ENCODE data around the gene BLMH. TPM values are rescaled to one million over a fixed set of nuclear protein-coding genes. Genes with fewer than 3 reads are reported as not detected.
"Not testable (repeated sequence)": the region's sequence is repeated elsewhere in the genome, so short reads cannot be mapped to it uniquely, and the experiment has no call there.

Gene BLMH
- total and polyA plus RNA-seq, 4 donors: 20.0 to 37.8 (median 27.4) TPM

- intact Hi-C loops (cut with DNase I): no loop called here
- no peak overlapping the region for H3K4me3 ChIP-seq (ENCODE audit: low read length in 2 of 2)
- no peaks in the 10 kb centered on the region for H3K36me3 ChIP-seq (ENCODE audit: control insufficient read depth in 1 of 2, insufficient read depth in 2 of 2, low read length in 1 of 2)
- 79 to 83% methylated on average over 9 of the region's 9 CpGs for WGBS, 2 donors
- no peak overlapping the region for H3K27ac ChIP-seq (ENCODE audit: low read depth in 1 of 2, low read length in 2 of 2)
- H3K9me3 ChIP-seq (ENCODE audit: control insufficient read depth, low read length): no peaks in the 10 kb centered on the region
- H3K4me1 ChIP-seq (ENCODE audit: control insufficient read depth in 1 of 2, insufficient read depth in 2 of 2, low read length in 2 of 2): no peaks in the 10 kb centered on the region
- DNase-seq: no peak
- no peak for ATAC-seq (ENCODE audit: low FRiP score)
- H3K27me3 ChIP-seq (ENCODE audit: control insufficient read depth in 1 of 2, insufficient read depth in 2 of 2, low read length in 1 of 2): no peaks in the 10 kb centered on the region
These were observed 84.1 kb downstream of the BLMH start for GRCh38 chr17:30207655-30208054.

GRCh38 chr17:30203471-30203981 is 88.2 kb downstream of the BLMH start:
- Histone ChIP-seq H3K4me1 (ENCODE audit: control insufficient read depth in 1 of 2, insufficient read depth in 2 of 2, low read length in 2 of 2) (no peaks in the 10 kb centered on the region), H3K36me3 (ENCODE audit: control insufficient read depth in 1 of 2, insufficient read depth in 2 of 2, low read length in 1 of 2) (no peaks in the 10 kb centered on the region), H3K27ac (ENCODE audit: low read depth in 1 of 2, low read length in 2 of 2) (no peak overlapping the region), H3K27me3 (ENCODE audit: control insufficient read depth in 1 of 2, insufficient read depth in 2 of 2, low read length in 1 of 2) (no peaks in the 10 kb centered on the region), H3K4me3 (ENCODE audit: low read length in 2 of 2) (no peak overlapping the region), H3K9me3 (ENCODE audit: control insufficient read depth, low read length) (no peaks in the 10 kb centered on the region)
- ATAC-seq (ENCODE audit: low FRiP score) (no peak), DNase-seq (no peak)
- intact Hi-C loops (cut with DNase I): no loop called here
- WGBS, 2 donors: 78 to 81% methylated on average over 6 of the region's 6 CpGs

- H3K27ac ChIP-seq (ENCODE audit: low read depth in 1 of 2, low read length in 2 of 2); DNase-seq; ATAC-seq (ENCODE audit: low FRiP score); H3K4me1 ChIP-seq (ENCODE audit: control insufficient read depth in 1 of 2, insufficient read depth in 2 of 2, low read length in 2 of 2); H3K4me3 ChIP-seq (ENCODE audit: low read length in 2 of 2); H3K9me3 ChIP-seq (ENCODE audit: control insufficient read depth, low read length); H3K27me3 ChIP-seq (ENCODE audit: control insufficient read depth in 1 of 2, insufficient read depth in 2 of 2, low read length in 1 of 2); intact Hi-C loops (cut with DNase I); H3K36me3 ChIP-seq (ENCODE audit: control insufficient read depth in 1 of 2, insufficient read depth in 2 of 2, low read length in 1 of 2): not testable (repeated sequence)
- 84 to 86% methylated on average over 9 of the region's 9 CpGs for WGBS, 2 donors
These were observed 91.1 kb downstream of the BLMH start for GRCh38 chr17:30200656-30201055.

- H3K27me3 ChIP-seq (ENCODE audit: control insufficient read depth in 1 of 2, insufficient read depth in 2 of 2, low read length in 1 of 2): no peaks in the 10 kb centered on the region
- ATAC-seq (ENCODE audit: low FRiP score) (no peak), DNase-seq (no peak)
- no peak overlapping the region for H3K4me3 ChIP-seq (ENCODE audit: low read length in 2 of 2)
- intact Hi-C loops (cut with DNase I): no loop called here
- no peaks in the 10 kb centered on the region for H3K4me1 ChIP-seq (ENCODE audit: control insufficient read depth in 1 of 2, insufficient read depth in 2 of 2, low read length in 2 of 2)
- H3K9me3 ChIP-seq (ENCODE audit: control insufficient read depth, low read length): no peaks in the 10 kb centered on the region
- WGBS, 2 donors: 73 to 76% methylated on average over 10 of the region's 10 CpGs
- no peak overlapping the region for H3K27ac ChIP-seq (ENCODE audit: low read depth in 1 of 2, low read length in 2 of 2)
- no peaks in the 10 kb centered on the region for H3K36me3 ChIP-seq (ENCODE audit: control insufficient read depth in 1 of 2, insufficient read depth in 2 of 2, low read length in 1 of 2)
These were observed 91.6 kb downstream of the BLMH start for GRCh38 chr17:30200106-30200505.

DNA sequence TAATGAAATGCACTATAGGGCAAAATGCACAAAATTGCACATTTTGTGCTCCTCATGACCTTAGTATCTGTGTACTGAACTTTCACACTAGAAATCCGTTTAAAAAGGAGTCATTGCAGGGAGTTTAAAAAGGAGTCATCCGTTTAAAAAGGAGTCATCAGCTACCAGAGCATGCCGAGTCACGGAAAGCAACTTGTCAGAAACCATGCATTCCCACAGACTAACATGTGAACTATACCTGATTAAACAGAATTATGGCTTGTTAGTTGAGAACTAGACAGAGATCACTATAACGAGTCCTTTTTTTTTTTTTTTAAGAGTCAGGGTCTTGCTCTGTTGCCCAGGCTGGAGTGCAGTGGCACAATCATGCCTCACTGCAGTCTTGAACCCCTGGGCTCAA is 92.1 kb downstream of the BLMH start:
- Histone ChIP-seq H3K27ac (ENCODE audit: low read depth in 1 of 2, low read length in 2 of 2) (no peak overlapping the region), H3K4me3 (ENCODE audit: low read length in 2 of 2) (no peak overlapping the region), H3K36me3 (ENCODE audit: control insufficient read depth in 1 of 2, insufficient read depth in 2 of 2, low read length in 1 of 2) (no peaks in the 10 kb centered on the region), H3K27me3 (ENCODE audit: control insufficient read depth in 1 of 2, insufficient read depth in 2 of 2, low read length in 1 of 2) (no peaks in the 10 kb centered on the region), H3K9me3 (ENCODE audit: control insufficient read depth, low read length) (no peaks in the 10 kb centered on the region), H3K4me1 (ENCODE audit: control insufficient read depth in 1 of 2, insufficient read depth in 2 of 2, low read length in 2 of 2) (no peaks in the 10 kb centered on the region)
- no peak for ATAC-seq (ENCODE audit: low FRiP score)
- no peak for DNase-seq
- intact Hi-C loops (cut with DNase I): no loop called here
- whole genome bisulfite sequencing, 2 donors: 88% methylated on average over 5 of the region's 5 CpGs

Other genes with a start within 250 kb of the BLMH start
- 10 to 100 TPM; 59.9 to 60.0 TPM for gene NSRP1, start 175.1 kb downstream of the BLMH start, total RNA-seq
- 10 to 100 TPM; 39.5 to 91.9 TPM for gene NSRP1, start 175.1 kb downstream of the BLMH start, polyA plus RNA-seq
- under 1 TPM; 0.27 to 0.45 TPM for gene SLC6A4, start 56.2 kb downstream of the BLMH start, total RNA-seq
- 1 to 10 TPM in 1 of 2 donors, under 1 TPM in 1; 0.13 to 1.1 TPM for gene SLC6A4, start 56.2 kb downstream of the BLMH start, polyA plus RNA-seq
- not detected for gene TMIGD1, start 42.1 kb upstream of the BLMH start, total RNA-seq
- 1 to 10 TPM in 1 of 2 donors, not detected in 1; 1.9 TPM for gene TMIGD1, start 42.1 kb upstream of the BLMH start, polyA plus RNA-seq
- 10 to 100 TPM; 48.8 to 58.5 TPM for gene CPD, start 87.0 kb upstream of the BLMH start, total RNA-seq
- gene CPD, start 87.0 kb upstream of the BLMH start, polyA plus RNA-seq: 1 to 10 TPM; 4.1 to 6.5 TPM
- gene GOSR1, start 185.5 kb upstream of the BLMH start, total RNA-seq: 10 to 100 TPM; 53.8 to 55.7 TPM
- gene GOSR1, start 185.5 kb upstream of the BLMH start, polyA plus RNA-seq: 10 to 100 TPM; 13.6 to 21.9 TPM